H1 (cell line): ENCODE measurements around the gene MYO9A. TPM values are rescaled to one million over a fixed set of nuclear protein-coding genes. Genes with fewer than 3 reads are reported as not detected.

ENCODE experiments used
- CREB1 ChIP-seq: IDR thresholded peaks from 2 replicates; pipeline ENCODE4 v1.6.1; 2012; ENCODE audit warnings: inconsistent platforms
- EGR1 ChIP-seq: IDR thresholded peaks from 2 replicates; pipeline ENCODE4 v1.6.1; 2011; ENCODE audit warnings: low read depth, low read length, borderline replicate concordance
- RXRA ChIP-seq: IDR thresholded peaks from 2 replicates; pipeline ENCODE4 v1.6.1; 2011; ENCODE audit warnings: low read depth, mild to moderate bottlenecking, low read length, moderate library complexity; ENCODE audit not compliant: insufficient read depth
- SUZ12 ChIP-seq: fragments of 200-600 bp; sonication (generic); IDR thresholded peaks from 2 replicates; pipeline ENCODE4 v1.6.1; 2012; ENCODE audit warnings: mild to moderate bottlenecking, inconsistent platforms, low read length, moderate library complexity, mixed read lengths
- polyA plus RNA-seq, 7 experiments: library from polyadenylated mRNA; depleted of rRNA in 3 of 7; stranded (reverse) in 5 of 7; unstranded in 2 of 7; fragments of >200 nt in 5 of 7; fragments of 200-250 nt in 2 of 7; gene quantifications; 1 replicate in 5 of 7; 2 replicates in 1 of 7; 4 replicates in 1 of 7; pipeline versions ENCODE4 v1.2.1 to v1.2.3, GENCODE V29; 2011 to 2013; ENCODE audit warnings: missing spikeins in 2 of 7, mixed read lengths in 2 of 7
- total RNA-seq: library from RNA; stranded (reverse); fragmentation: NEBNext Ultra II Directional; extraction: Animal tissue kit (Norgen Biotek cat#: 25700); gene quantifications from 2 replicates; pipeline ENCODE4 v1.2.1, GENCODE V29; 2021
- TF ChIP-seq, protein P1 (sequence below): IDR thresholded peaks from 2 replicates; pipeline ENCODE4 v1.6.1; 2012; ENCODE audit warnings: low read length, inconsistent platforms

MYO9A gene
- total and polyA plus RNA-seq, 2 of the 8 experiments (the other 6 are each of a cell fraction or from before 2014, with no cell fraction given): 3.9 to 26.0 TPM

DNA sequence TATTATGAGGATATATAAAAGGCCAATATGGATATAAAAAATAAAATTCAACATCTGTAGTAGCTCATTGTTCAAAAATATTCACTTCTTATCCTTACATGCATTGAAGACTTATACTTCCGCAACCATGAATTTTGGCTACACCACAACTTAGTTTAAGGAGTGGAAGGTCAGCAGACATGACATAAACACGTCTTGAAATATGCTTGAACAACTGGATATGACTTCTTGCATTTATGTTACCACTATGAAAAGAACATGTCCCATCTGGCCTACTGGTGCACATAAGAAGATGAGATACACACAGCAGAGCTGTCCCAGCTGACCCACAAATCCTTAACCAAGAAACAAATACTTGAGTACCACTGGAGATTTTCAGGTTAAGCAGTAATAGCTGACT lies 52.1 kb downstream of the MYO9A start (continued):
- TF ChIP-seq, protein P1, sequence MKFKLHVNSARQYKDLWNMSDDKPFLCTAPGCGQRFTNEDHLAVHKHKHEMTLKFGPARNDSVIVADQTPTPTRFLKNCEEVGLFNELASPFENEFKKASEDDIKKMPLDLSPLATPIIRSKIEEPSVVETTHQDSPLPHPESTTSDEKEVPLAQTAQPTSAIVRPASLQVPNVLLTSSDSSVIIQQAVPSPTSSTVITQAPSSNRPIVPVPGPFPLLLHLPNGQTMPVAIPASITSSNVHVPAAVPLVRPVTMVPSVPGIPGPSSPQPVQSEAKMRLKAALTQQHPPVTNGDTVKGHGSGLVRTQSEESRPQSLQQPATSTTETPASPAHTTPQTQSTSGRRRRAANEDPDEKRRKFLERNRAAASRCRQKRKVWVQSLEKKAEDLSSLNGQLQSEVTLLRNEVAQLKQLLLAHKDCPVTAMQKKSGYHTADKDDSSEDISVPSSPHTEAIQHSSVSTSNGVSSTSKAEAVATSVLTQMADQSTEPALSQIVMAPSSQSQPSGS: no peak
- TF ChIP-seq RXRA: no peak
- no peak for TF ChIP-seq EGR1
- TF ChIP-seq SUZ12: no peak
- TF ChIP-seq CREB1: no peak
- TF ChIP-seq, all 59 proteins: peak for 0
